Fibroblast of the aortic adventitia (primary cell): ENCODE data around the gene GFI1B. TPM values are rescaled to one million over a fixed set of nuclear protein-coding genes. Genes with fewer than 3 reads are reported as not detected.

Experiments used
- DNase-seq: peaks from one replicate; pipeline ENCODE4 v3.0.0-alpha.2; 2010; ENCODE audit warnings: low read depth
- H3K4me3 ChIP-seq: 2 replicates; pipeline ENCODE4 v1.5.1; 2011; ENCODE audit warnings: low read depth, mild to moderate bottlenecking, control low read depth, low read length, moderate library complexity
- CTCF ChIP-seq: IDR thresholded peaks from 2 replicates; pipeline ENCODE4 v1.5.1; 2011; ENCODE audit warnings: mild to moderate bottlenecking, low read length, control low read depth, inconsistent platforms; ENCODE audit not compliant: insufficient read depth
- total RNA-seq: library from RNA; depleted of rRNA; stranded (reverse); fragments of >200 nt; gene quantifications from 2 replicates; pipeline ENCODE4 v1.2.3, GENCODE V29; 2012; ENCODE audit warnings: low replicate concordance

GFI1B gene
- total RNA-seq, 1 donor: not detected

- TF ChIP-seq CTCF: no peak
- H3K4me3 ChIP-seq: peak overlapping the region; percentile 90
- DNase-seq: no peak
Observed at GRCh38 chr9:133029994-133030316, 51.5 kb downstream of the GFI1B start.

- TF ChIP-seq CTCF: no peak
- DNase-seq: peak; percentile 100
- H3K4me3 ChIP-seq: peak within 1 kb of the TSS; percentile 90
Observed at GRCh38 chr9:133030317-133031129, 52.0 kb downstream of the GFI1B start, which contains the start of gene GTF3C5. TSS of gene GTF3C5 (plus strand) at chr9:133030997. CDS start at chr9:133031012, 15 bp downstream.

- peak overlapping the region; percentile 79 for H3K4me3 ChIP-seq
- TF ChIP-seq CTCF: no peak
- no peak for DNase-seq
Observed at GRCh38 chr9:133031130-133031422, 52.6 kb downstream of the GFI1B start.

GRCh38 chr9:133031496-133031911 is 53.0 kb downstream of the GFI1B start:
- TF ChIP-seq CTCF: no peak
- H3K4me3 ChIP-seq: peak overlapping the region; percentile 79
- DNase-seq: no peak

GRCh38 chr9:133032171-133032570 is 53.7 kb downstream of the GFI1B start:
- H3K4me3 ChIP-seq: peak overlapping the region; percentile 17
- no peak for DNase-seq
- TF ChIP-seq CTCF: no peak

- TF ChIP-seq CTCF: no peak
- DNase-seq: no peak
Observed at GRCh38 chr9:133035669-133036068, 57.2 kb downstream of the GFI1B start.

More at GRCh38 chr9:133035669-133036068, 57.2 kb downstream of the GFI1B start:
- no peak overlapping the region for H3K4me3 ChIP-seq
